ENCODE results near the gene MRPS34. TPM values are rescaled to one million over a fixed set of nuclear protein-coding genes. Genes with fewer than 3 reads are reported as not detected.

MRPS34 gene
- total RNA-seq, 3 donors from 2014 or later: 85.9 to 95.4 (median 87.8) TPM

DNA sequence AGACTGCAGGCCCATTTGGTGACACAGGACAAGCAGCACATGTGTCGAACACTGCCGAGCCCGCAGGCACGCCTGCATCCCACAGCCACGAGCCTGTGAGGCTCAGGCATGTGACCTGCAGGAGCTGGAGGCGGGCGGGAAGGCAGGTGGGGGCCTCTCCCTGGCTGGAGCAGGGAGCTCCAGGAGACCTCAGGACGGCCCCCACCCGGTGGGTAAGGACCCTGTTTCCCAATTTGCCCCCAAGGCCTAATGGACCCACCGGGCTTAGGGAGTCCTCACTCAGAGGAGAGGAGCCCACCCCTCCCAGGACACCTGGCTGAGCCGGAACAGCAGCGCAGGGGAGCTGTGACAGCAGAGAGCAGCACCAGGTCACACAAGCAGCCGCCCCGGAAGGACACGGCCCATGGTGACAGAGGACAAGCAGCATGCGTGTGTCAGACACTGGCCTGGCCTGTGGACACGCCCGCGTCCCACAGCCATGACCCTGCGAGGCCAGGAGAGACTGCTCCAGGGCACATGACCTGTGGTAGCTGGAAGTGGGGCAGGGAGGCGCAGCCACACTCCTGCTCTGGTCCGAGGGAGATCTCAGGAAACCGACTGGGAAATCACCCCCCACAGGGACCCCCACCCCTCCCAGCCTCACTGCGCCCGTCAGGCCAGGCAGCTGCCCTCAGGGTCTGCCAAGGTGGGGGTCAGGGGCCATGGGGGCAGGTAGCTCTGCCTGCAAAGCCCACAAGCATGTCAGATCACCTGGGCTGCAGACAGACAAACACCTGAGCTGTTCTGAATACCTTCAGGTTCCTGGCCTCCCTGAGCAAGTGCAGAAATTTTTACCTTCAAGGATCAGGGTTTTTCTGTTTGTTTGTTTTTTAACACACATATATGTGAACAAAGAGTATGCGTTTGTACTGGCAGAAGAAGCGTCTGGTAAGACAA, 7.1 kb upstream of the MRPS34 start:
- no peaks in the 10 kb centered on the region for H3K27me3 ChIP-seq
- H3K4me3 ChIP-seq: no peak overlapping the region
- peaks cover 5% of the 10 kb centered on the region for H3K36me3 ChIP-seq
- H3K9me3 ChIP-seq: no peaks in the 10 kb centered on the region
- intact Hi-C loops (cut with DNase I; ENCODE audit: low total_unique reads): no loop called here
- H3K27ac ChIP-seq: no peak overlapping the region
- no peak for DNase-seq (ENCODE audit: low spot score in 2 of 2)
- TF ChIP-seq POLR2A (IDR thresholded peaks at IDR 0.05) (no peak), POLR2AphosphoS5 (IDR thresholded peaks at IDR 0.05) (no peak), CTCF (IDR thresholded peaks at IDR 0.05) (no peak)
- H3K4me1 ChIP-seq: peaks cover 0 to 15% of the 10 kb centered on the region in 2 donors

- H3K36me3 ChIP-seq: peaks cover 5% of the 10 kb centered on the region
- H3K27ac ChIP-seq: no peak overlapping the region
- intact Hi-C loops (cut with DNase I; ENCODE audit: low total_unique reads): no loop called here
These were observed 6.3 kb upstream of the MRPS34 start for GRCh38 chr16:1779234-1779701.

DNA sequence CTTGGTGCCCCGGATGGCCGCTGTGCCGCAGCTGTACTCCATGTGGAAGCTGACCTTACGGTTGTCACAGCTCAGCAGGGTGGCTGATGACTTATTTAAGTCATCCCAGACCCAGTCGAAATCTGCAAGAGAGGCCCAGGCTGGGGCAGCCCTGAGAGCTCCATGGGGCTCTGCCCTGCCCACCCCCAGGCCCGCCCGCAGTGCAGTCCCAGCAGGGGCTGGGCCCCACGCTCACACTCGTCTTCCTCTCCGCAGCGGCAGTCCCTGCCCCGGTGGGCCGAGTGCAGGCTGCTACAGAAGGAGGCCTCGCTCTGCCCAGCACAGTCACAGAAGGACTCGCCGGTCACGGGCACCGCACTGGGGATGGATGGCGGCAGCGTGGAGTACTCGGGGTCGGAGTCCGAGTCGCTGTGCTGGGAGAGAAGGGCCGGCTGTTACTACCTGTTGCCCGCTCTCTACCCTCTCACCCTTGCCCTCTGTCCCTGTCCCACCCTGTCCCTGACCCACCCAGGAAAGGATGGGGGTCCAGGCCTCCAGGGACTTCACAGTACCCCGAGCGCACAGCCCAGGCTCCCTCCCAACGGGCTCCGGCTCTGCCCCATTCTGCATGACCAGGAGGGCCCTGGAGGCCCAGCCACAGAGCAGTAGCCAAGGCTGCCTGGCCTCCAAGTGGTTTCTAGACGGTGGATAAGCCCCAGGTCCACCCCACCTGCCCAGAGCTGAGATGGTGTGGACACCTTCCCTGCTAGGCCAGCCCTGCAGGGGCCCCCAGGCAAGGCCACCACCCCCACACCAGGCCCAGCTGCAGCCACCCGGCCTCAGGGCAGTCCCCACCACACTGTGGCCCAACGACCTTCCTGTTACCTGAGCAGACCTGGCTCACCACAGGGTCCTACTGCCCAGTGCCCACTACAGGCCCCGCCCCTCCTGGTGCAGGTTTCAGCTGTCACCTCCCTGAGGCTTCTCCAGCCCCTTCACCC, 5.6 kb upstream of the MRPS34 start:
- Histone ChIP-seq H3K27me3 (no peaks in the 10 kb centered on the region), H3K27ac (no peak overlapping the region), H3K9me3 (no peaks in the 10 kb centered on the region), H3K4me3 (no peak overlapping the region), H3K36me3 (peaks cover 5% of the 10 kb centered on the region), H3K4me1 (peaks cover 8 to 21% of the 10 kb centered on the region in 2 donors)
- no peak for TF ChIP-seq POLR2AphosphoS5 (IDR thresholded peaks at IDR 0.05)
- intact Hi-C loops (cut with DNase I; ENCODE audit: low total_unique reads): no loop called here
- no peak for DNase-seq (ENCODE audit: low spot score in 2 of 2)

More at GRCh38 chr16:1779234-1779701, 6.3 kb upstream of the MRPS34 start:
- no peak for TF ChIP-seq CTCF (IDR thresholded peaks at IDR 0.05)
- Histone ChIP-seq H3K27me3 (no peaks in the 10 kb centered on the region), H3K4me3 (no peak overlapping the region), H3K4me1 (peaks cover 4 to 21% of the 10 kb centered on the region in 2 donors), H3K9me3 (no peaks in the 10 kb centered on the region)
- no peak for DNase-seq (ENCODE audit: low spot score in 2 of 2)

- H3K27me3 ChIP-seq: no peaks in the 10 kb centered on the region
- no peaks in the 10 kb centered on the region for H3K9me3 ChIP-seq
- TF ChIP-seq CTCF (IDR thresholded peaks at IDR 0.05) (no peak), POLR2AphosphoS5 (IDR thresholded peaks at IDR 0.05) (no peak), POLR2A (IDR thresholded peaks at IDR 0.05) (no peak)
- DNase-seq (ENCODE audit: low spot score in 2 of 2): no peak
- intact Hi-C loops (cut with DNase I; ENCODE audit: low total_unique reads): no loop called here
- peaks cover 8 to 21% of the 10 kb centered on the region in 2 donors for H3K4me1 ChIP-seq
- H3K27ac ChIP-seq: no peak overlapping the region
- peaks cover 5% of the 10 kb centered on the region for H3K36me3 ChIP-seq
- H3K4me3 ChIP-seq: no peak overlapping the region
These were observed 4.7 kb upstream of the MRPS34 start for GRCh38 chr16:1777375-1778199.

DNA sequence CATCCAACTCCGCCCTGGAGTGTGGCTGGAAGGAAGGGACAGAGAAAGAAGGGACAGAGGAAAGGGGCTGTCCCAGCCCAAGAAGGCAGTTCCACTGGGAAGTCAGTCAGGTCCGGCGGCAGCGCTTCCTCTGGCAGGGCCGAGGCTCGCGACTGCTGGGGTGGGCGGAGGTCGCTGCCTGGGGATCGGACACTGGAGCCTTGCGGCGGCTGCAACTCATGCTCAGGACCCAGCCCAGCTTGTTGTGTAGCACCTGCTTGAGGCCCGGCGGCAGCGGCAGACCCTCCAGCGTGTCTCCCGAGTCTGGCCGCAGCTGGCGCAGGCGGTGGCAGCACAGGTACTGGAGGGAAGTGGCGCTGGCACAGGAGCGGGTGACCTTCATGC, 4.0 kb upstream of the MRPS34 start:
- H3K4me3 ChIP-seq: no peak overlapping the region
- intact Hi-C loops (cut with DNase I; ENCODE audit: low total_unique reads): no loop called here
- H3K36me3 ChIP-seq: peaks cover 5% of the 10 kb centered on the region
- no peak for TF ChIP-seq POLR2AphosphoS5 (IDR thresholded peaks at IDR 0.05)
- no peak for TF ChIP-seq POLR2A (IDR thresholded peaks at IDR 0.05)
- no peak for TF ChIP-seq CTCF (IDR thresholded peaks at IDR 0.05)
- H3K4me1 ChIP-seq: peaks cover 8 to 25% of the 10 kb centered on the region in 2 donors
- no peaks in the 10 kb centered on the region for H3K27me3 ChIP-seq
- no peak for DNase-seq (ENCODE audit: low spot score in 2 of 2)
- H3K27ac ChIP-seq: no peak overlapping the region
- no peaks in the 10 kb centered on the region for H3K9me3 ChIP-seq
